WTC11 (cell line): ENCODE results near the gene GPR62. TPM values are rescaled to one million over a fixed set of nuclear protein-coding genes. Genes with fewer than 3 reads are reported as not detected.

Source experiments
- CREM ChIP-seq: sonication (generic); formaldehyde crosslinking; IDR thresholded peaks from 2 replicates; pipeline ENCODE4 v1.8.1; 2022; ENCODE audit warnings: mild to moderate bottlenecking, missing genetic modification reagents, moderate library complexity
- E2F5 ChIP-seq: sonication (generic); formaldehyde crosslinking; IDR thresholded peaks from 2 replicates; pipeline ENCODE4 v1.8.1; 2022; ENCODE audit warnings: mild to moderate bottlenecking, moderate library complexity, missing genetic modification reagents
- ELF4 ChIP-seq: sonication (generic); formaldehyde crosslinking; IDR thresholded peaks from 2 replicates; pipeline ENCODE4 v1.8.1; 2022; ENCODE audit warnings: low read depth, mild to moderate bottlenecking, moderate library complexity, missing genetic modification reagents
- ESRRA ChIP-seq: sonication (generic); formaldehyde crosslinking; IDR thresholded peaks from 2 replicates; pipeline ENCODE4 v1.8.1; 2022; ENCODE audit warnings: mild to moderate bottlenecking, missing genetic modification reagents, borderline replicate concordance
- ETV6 ChIP-seq: sonication (generic); formaldehyde crosslinking; IDR thresholded peaks from 2 replicates; pipeline ENCODE4 v1.8.1; 2022; ENCODE audit warnings: mild to moderate bottlenecking, missing genetic modification reagents
- FOXJ3 ChIP-seq: sonication (generic); formaldehyde crosslinking; IDR thresholded peaks from 2 replicates; pipeline ENCODE4 v1.9.0; 2021; ENCODE audit warnings: missing genetic modification reagents, mild to moderate bottlenecking, borderline replicate concordance
- HMGXB4 ChIP-seq: sonication (generic); formaldehyde crosslinking; IDR thresholded peaks from 2 replicates; pipeline ENCODE4 v1.8.1; 2023; ENCODE audit warnings: mild to moderate bottlenecking, moderate library complexity, missing genetic modification reagents
- JAZF1 ChIP-seq: fragments of 250-450 bp; sonication (Bioruptor Pico); IDR thresholded peaks from 2 replicates; pipeline ENCODE4 v1.9.0; 2021; ENCODE audit warnings: moderate library complexity, mild to moderate bottlenecking, inconsistent platforms
- JUN ChIP-seq: sonication (generic); formaldehyde crosslinking; IDR thresholded peaks from 2 replicates; pipeline ENCODE4 v1.8.0; 2023; ENCODE audit warnings: mild to moderate bottlenecking, missing genetic modification reagents
- KAT7 ChIP-seq: sonication (generic); formaldehyde crosslinking; IDR thresholded peaks from 2 replicates; pipeline ENCODE4 v1.8.1; 2023; ENCODE audit warnings: missing genetic modification reagents, mild to moderate bottlenecking, borderline replicate concordance
- NFATC4 ChIP-seq: fragments of 250-450 bp; sonication (Bioruptor Pico); IDR thresholded peaks from 2 replicates; pipeline ENCODE4 v1.9.0; 2021; ENCODE audit warnings: mild to moderate bottlenecking
- NR1H2 ChIP-seq: sonication (generic); formaldehyde crosslinking; IDR thresholded peaks from 2 replicates; pipeline ENCODE4 v1.9.0; 2021; ENCODE audit warnings: mild to moderate bottlenecking, moderate library complexity, missing genetic modification reagents
- PREB ChIP-seq: sonication (generic); formaldehyde crosslinking; IDR thresholded peaks from 2 replicates; pipeline ENCODE4 v1.8.1; 2022; ENCODE audit warnings: mild to moderate bottlenecking, missing genetic modification reagents, moderate library complexity, borderline replicate concordance
- SOX15 ChIP-seq: fragments of 250-450 bp; sonication (Bioruptor Pico); IDR thresholded peaks from 2 replicates; pipeline ENCODE4 v1.9.0; 2021; ENCODE audit warnings: mild to moderate bottlenecking
- ZMAT4 ChIP-seq: fragments of 250-450 bp; sonication (Bioruptor Pico); IDR thresholded peaks from 2 replicates; pipeline ENCODE4 v1.9.0; 2021; ENCODE audit warnings: mild to moderate bottlenecking
- ZNF281 ChIP-seq: sonication (generic); formaldehyde crosslinking; IDR thresholded peaks from 2 replicates; pipeline ENCODE4 v1.8.0; 2023; ENCODE audit warnings: mild to moderate bottlenecking, missing genetic modification reagents
- ZNF396 ChIP-seq: fragments of 250-450 bp; sonication (Bioruptor Pico); IDR thresholded peaks from 2 replicates; pipeline ENCODE4 v1.8.0; 2021; ENCODE audit warnings: mild to moderate bottlenecking, moderate library complexity, borderline replicate concordance
- ZNF416 ChIP-seq: fragments of 250-450 bp; sonication (Bioruptor Pico); IDR thresholded peaks from 2 replicates; pipeline ENCODE4 v1.9.0; 2021; ENCODE audit warnings: mild to moderate bottlenecking, inconsistent platforms
- ZNF512 ChIP-seq: sonication (generic); formaldehyde crosslinking; IDR thresholded peaks from 2 replicates; pipeline ENCODE4 v1.8.1; 2022; ENCODE audit warnings: missing genetic modification reagents, borderline replicate concordance
- ZNF532 ChIP-seq: fragments of 250-450 bp; sonication (Bioruptor Pico); IDR thresholded peaks from 2 replicates; pipeline ENCODE4 v1.9.0; 2021; ENCODE audit warnings: mild to moderate bottlenecking, borderline replicate concordance
- total RNA-seq: library from RNA; stranded (reverse); gene quantifications from 3 replicates; pipeline ENCODE4 v1.2.3, GENCODE V29; 2021
- TF ChIP-seq, protein P1 (sequence below): sonication (generic); formaldehyde crosslinking; IDR thresholded peaks from 2 replicates; pipeline ENCODE4 v1.8.1; 2023; ENCODE audit warnings: mild to moderate bottlenecking, missing genetic modification reagents, moderate library complexity
- TF ChIP-seq, protein P2 (sequence below): sonication (generic); formaldehyde crosslinking; IDR thresholded peaks from 2 replicates; pipeline ENCODE4 v1.8.0; 2022; ENCODE audit warnings: mild to moderate bottlenecking, missing genetic modification reagents

GPR62 gene
- total RNA-seq, 1 experiment from 2014 or later = 0.24 TPM

DNA sequence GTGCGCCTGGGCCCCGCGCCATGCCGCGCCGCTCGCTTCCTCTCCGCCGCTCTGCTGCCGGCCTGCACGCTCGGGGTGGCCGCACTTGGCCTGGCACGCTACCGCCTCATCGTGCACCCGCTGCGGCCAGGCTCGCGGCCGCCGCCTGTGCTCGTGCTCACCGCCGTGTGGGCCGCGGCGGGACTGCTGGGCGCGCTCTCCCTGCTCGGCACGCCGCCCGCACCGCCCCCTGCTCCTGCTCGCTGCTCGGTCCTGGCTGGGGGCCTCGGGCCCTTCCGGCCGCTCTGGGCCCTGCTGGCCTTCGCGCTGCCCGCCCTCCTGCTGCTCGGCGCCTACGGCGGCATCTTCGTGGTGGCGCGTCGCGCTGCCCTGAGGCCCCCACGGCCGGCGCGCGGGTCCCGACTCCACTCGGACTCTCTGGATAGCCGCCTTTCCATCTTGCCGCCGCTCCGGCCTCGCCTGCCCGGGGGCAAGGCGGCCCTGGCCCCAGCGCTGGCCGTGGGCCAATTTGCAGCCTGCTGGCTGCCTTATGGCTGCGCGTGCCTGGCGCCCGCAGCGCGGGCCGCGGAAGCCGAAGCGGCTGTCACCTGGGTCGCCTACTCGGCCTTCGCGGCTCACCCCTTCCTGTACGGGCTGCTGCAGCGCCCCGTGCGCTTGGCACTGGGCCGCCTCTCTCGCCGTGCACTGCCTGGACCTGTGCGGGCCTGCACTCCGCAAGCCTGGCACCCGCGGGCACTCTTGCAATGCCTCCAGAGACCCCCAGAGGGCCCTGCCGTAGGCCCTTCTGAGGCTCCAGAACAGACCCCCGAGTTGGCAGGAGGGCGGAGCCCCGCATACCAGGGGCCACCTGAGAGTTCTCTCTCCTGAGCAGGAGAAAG, 951 bp downstream of the GPR62 start (continued):
- TF ChIP-seq HMGXB4 (peak; percentile 89), ELF4 (CRISPR knock-in tag) (peak; percentile 67; the same call in 1 of the 2 replicates), KAT7 (no peak), ZMAT4 (no peak), ZNF416 (CRISPR knock-in tag) (no peak), PREB (no peak), JAZF1 (no peak), ZNF281 (CRISPR knock-in tag) (no peak), ZNF396 (CRISPR knock-in tag) (no peak), ZNF512 (CRISPR knock-in tag) (no peak), ESRRA (no peak), SOX15 (CRISPR knock-in tag) (no peak), E2F5 (CRISPR knock-in tag) (peak; percentile 76; the same call in 1 of the 2 replicates), CREM (peak; percentile 94), NR1H2 (CRISPR knock-in tag) (no peak), ZNF532 (CRISPR knock-in tag) (0 out of 2 replicates have a peak, but pooled peaks have one; percentile 44), ETV6 (CRISPR knock-in tag) (no peak; the same call in 1 of the 2 replicates), FOXJ3 (CRISPR knock-in tag) (no peak), JUN (CRISPR knock-in tag) (peak; percentile 93; the same call in 1 of the 2 replicates), NFATC4 (no peak)
- TF ChIP-seq, protein P1, sequence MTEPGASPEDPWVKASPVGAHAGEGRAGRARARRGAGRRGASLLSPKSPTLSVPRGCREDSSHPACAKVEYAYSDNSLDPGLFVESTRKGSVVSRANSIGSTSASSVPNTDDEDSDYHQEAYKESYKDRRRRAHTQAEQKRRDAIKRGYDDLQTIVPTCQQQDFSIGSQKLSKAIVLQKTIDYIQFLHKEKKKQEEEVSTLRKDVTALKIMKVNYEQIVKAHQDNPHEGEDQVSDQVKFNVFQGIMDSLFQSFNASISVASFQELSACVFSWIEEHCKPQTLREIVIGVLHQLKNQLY (CRISPR knock-in tag) = 0 out of 2 replicates have a peak, but pooled peaks have one; percentile 70
- TF ChIP-seq, protein P2, sequence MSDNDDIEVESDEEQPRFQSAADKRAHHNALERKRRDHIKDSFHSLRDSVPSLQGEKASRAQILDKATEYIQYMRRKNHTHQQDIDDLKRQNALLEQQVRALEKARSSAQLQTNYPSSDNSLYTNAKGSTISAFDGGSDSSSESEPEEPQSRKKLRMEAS (CRISPR knock-in tag) = peak; percentile 55; the same call in 1 of the 2 replicates
